Psoas muscle (tissue), 8 donors: ENCODE data around the gene FOXN3. TPM values are rescaled to one million over a fixed set of nuclear protein-coding genes. Genes with fewer than 3 reads are reported as not detected.

Source experiments
- ATAC-seq, 4 donors: fragments of 200-7000 bp; cut with Tn5 transposase; one replicate each; pipeline ENCODE4 v1.9.1; 2020; ENCODE audit warnings: moderate library complexity in 3 of 4, mild to moderate bottlenecking in 2 of 4
- DNase-seq, 2 donors: peaks; one replicate each; pipeline ENCODE4 v3.0.0-alpha.2; 2020
- H3K27ac ChIP-seq: fragments of 200-600 bp; one replicate; pipeline ENCODE4 v1.8.0; 2022
- H3K27me3 ChIP-seq, 3 donors: fragments of 200-600 bp in 1 of 3; one replicate each; pipeline versions ENCODE4 v1.6.1 to v1.8.0; 2013 to 2022; ENCODE audit warnings: low read length in 2 of 3, mild to moderate bottlenecking in 2 of 3, moderate library complexity in 1 of 3; ENCODE audit not compliant: insufficient read depth in 3 of 3
- H3K36me3 ChIP-seq, 2 donors: fragments of 200-600 bp in 1 of 2; one replicate each; pipeline versions ENCODE4 v1.6.1 to v1.8.0; 2013 to 2022; ENCODE audit warnings: low read depth in 1 of 2, mild to moderate bottlenecking in 1 of 2, moderate library complexity in 1 of 2; ENCODE audit not compliant: insufficient read depth in 1 of 2
- H3K4me1 ChIP-seq: fragments of 200-600 bp; one replicate; pipeline ENCODE4 v1.8.0; 2022
- H3K4me3 ChIP-seq: fragments of 200-600 bp; one replicate; pipeline ENCODE4 v1.8.0; 2022; ENCODE audit warnings: mild to moderate bottlenecking
- H3K9me3 ChIP-seq: fragments of 200-600 bp; one replicate; pipeline ENCODE4 v1.8.0; 2022
- CTCF ChIP-seq: fragments of 200-600 bp; IDR thresholded peaks from one replicate; pipeline ENCODE4 v1.8.0; 2022; ENCODE audit warnings: antibody characterized with exemption
- WGBS, 3 donors: extraction: QIAGEN DNeasy Blood & Tissue Kit; methylation state at CpG; one replicate each; pipeline versions ENCODE4 v1.1.6 to v1.1.7; 2013; 5-methylcytosine and 5-hydroxymethylcytosine counted together
- intact Hi-C, 2 donors: fragments of 100-400 bp; cut with DNase I; formaldehyde crosslinking; loops; one replicate each; pipeline versions ENCODE4 v1.11.0 to v1.14.2; 2022
- polyA plus RNA-seq, 3 donors: library from polyadenylated mRNA; stranded (reverse); fragments of 200-250 nt; gene quantifications; one replicate each; pipeline ENCODE4 v1.2.3, GENCODE V29; 2013
- total RNA-seq, 4 donors: library from RNA; stranded (reverse); fragmentation: NEBNext Ultra II Directional in 2 of 4; extraction: Animal tissue kit (Norgen Biotek cat#: 25700) in 2 of 4; gene quantifications; one replicate each; pipeline versions ENCODE4 v1.2.1 to v1.2.4, GENCODE V29; 2021 to 2023
- donor health status: healthy with polysubstance abuse.
- donor health status: DM: no; HTN: no; CAD: no; lungs with moderate emphysema.
- donor health status: Bipolar disorder and iron deficiency.
- donor health status: healthy.
- donor health status: DM: yes; HTN: yes; CAD: no.
- donor health status: DM: no; HTN: no; CAD: no.
- donor health status: DM: no; HTN: no; CAD: no.
- donor health status: DM: yes; HTN: yes; CAD: no.

Gene FOXN3
- total and polyA plus RNA-seq, 7 donors = 10.1 to 123 (median 73.6) TPM

GRCh38 chr14:89444044-89444443, 27.0 kb upstream of the FOXN3 start:
- ATAC-seq (no peak), DNase-seq (no peak)
- 82 to 91% (median 90%) methylated on average over 3 of the region's 3 CpGs for WGBS, 3 donors
- no peak for TF ChIP-seq CTCF
- Histone ChIP-seq H3K27ac (no peak overlapping the region), H3K9me3 (no peaks in the 10 kb centered on the region), H3K36me3 (no peaks in the 10 kb centered on the region), H3K4me3 (no peak overlapping the region), H3K4me1 (no peaks in the 10 kb centered on the region), H3K27me3 (no peaks in the 10 kb centered on the region)
- intact Hi-C loops = no loop called here

GRCh38 chr14:89443042-89443629, 26.1 kb upstream of the FOXN3 start:
- Histone ChIP-seq H3K36me3 (no peaks in the 10 kb centered on the region), H3K9me3 (no peaks in the 10 kb centered on the region), H3K27me3 (no peaks in the 10 kb centered on the region), H3K4me3 (no peak overlapping the region), H3K27ac (no peak overlapping the region), H3K4me1 (no peaks in the 10 kb centered on the region)
- no peak for ATAC-seq
- intact Hi-C loops = no loop called here
- TF ChIP-seq CTCF = no peak
- no peak for DNase-seq
- 36 to 43% (median 43%) methylated on average over 3 of the region's 3 CpGs for WGBS, 3 donors

DNA sequence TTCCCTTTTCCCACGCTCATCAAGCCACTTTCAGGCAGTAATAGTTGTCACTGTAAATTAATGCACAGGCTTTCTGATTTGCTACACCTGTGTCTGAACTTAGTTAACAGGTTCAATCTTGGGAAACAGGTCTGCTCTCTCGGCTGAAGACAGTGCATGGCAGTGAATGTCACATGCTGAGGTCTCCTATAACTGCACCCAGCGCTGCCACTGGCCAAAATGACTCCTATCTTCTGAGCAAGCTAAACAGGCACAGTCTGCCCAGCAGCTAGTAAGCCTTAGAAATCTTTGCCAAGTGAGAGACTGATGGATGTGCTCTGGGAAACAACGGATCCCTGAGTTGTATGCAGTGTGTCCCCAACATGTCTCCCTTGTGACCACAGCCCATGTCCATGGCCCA, 25.2 kb upstream of the FOXN3 start:
- 88 to 92% (median 92%) methylated on average over 4 of the region's 4 CpGs for WGBS, 3 donors
- no peaks in the 10 kb centered on the region for H3K27me3 ChIP-seq
- H3K4me3 ChIP-seq = no peak overlapping the region
- ATAC-seq (no peak), DNase-seq (no peak)
- intact Hi-C loops = no loop called here
- no peaks in the 10 kb centered on the region for H3K4me1 ChIP-seq
- H3K9me3 ChIP-seq = no peaks in the 10 kb centered on the region
- no peaks in the 10 kb centered on the region for H3K36me3 ChIP-seq
- no peak for TF ChIP-seq CTCF
- H3K27ac ChIP-seq = no peak overlapping the region

DNA sequence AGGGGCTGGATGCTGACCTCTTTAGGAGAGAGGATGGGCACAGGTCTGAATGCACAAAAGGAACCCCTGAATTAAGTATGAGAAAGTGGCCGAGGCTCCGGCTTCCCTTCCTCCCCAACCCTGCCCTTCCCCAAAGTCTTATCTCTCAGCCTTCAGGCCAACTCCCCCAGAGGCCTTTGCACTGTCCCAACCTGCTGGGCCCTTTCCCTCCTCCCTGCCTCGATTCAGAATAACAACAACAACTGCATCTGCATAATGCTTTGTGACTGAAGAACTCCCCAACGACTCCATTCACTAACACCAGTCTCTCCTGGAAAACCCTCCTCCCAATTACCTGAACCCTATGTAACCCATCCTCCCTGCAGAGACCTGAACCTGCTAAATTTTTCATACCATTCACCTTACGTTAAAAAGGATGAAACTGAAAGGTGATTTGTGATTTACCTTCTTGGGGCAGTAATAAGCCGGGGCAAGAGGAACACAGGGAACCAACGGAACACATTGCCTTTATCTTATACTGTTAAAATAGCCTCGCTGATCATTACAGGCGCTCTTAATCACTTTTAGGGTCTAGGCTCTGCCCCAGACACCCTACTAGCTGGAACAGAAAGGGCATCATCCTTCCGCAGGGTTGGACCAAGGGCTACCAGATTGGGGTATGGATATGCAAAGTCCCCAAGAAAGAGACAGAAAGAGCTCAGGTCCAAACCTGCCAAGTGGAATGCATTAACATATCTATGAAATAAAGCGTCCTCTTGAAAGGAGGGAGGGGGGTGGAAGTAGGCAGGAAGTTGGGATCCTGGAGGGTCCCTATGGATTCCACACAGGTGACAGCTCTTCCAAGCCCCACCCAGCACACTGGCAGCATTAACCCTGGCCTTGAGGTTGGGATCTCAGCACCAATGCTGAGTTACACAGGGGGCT, 24.2 kb upstream of the FOXN3 start:
- peaks cover 3% of the 10 kb centered on the region for H3K4me1 ChIP-seq
- no peaks in the 10 kb centered on the region for H3K36me3 ChIP-seq
- no peak overlapping the region for H3K4me3 ChIP-seq
- no peak overlapping the region for H3K27ac ChIP-seq
- WGBS, 3 donors = 86 to 88% (median 88%) methylated on average over 11 of the region's 11 CpGs
- no peaks in the 10 kb centered on the region for H3K9me3 ChIP-seq
- DNase-seq (no peak), ATAC-seq (no peak)
- intact Hi-C loops = no loop called here
- TF ChIP-seq CTCF = no peak
- H3K27me3 ChIP-seq = no peaks in the 10 kb centered on the region
